LNCAP (cell line): ENCODE results near the gene MYLK.

Experiments used
- TF ChIP-seq, protein P1 (sequence below): fragments of 450-650 bp; IDR thresholded peaks from 2 replicates; pipeline ENCODE4 v1.5.1; 2017; ENCODE audit warnings: mild to moderate bottlenecking

The MYLK gene

DNA sequence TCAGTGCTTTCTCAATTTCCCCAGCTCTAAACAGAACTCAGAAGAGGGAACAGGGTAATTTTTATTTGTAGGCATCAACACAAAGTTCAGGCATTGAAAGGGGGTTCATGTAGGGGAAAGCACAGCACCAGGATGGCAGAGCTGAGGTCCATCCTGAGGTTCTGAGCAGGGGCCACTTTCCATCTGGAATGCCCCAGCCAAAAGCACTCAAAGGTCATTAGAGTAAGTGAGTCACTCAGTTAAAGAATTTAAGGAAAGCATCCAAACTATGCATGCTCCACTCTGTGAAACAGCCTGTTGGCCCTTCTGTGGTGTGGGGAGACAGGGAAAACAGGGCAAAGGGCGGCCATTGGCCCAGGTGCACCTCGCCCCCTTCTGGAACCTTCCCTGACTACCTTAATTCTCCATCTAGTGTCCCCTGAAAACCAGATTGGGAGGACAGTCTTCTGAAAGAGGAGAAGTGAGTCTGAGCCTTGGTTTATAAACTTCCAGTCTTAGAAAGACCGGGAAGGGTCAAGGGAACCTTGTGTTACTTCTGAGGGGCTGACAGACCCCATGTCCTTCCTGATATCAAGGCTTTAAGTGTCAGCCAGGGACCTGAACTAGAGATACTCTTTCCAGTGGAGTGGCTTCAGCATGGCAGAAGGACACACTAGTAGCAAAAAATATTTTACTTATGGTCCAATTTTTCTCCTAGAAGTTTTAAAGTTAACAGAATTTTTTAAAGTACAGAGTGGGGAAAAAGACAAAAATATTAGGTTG lies 133.3 kb downstream of the MYLK start:
- TF ChIP-seq, protein P1, sequence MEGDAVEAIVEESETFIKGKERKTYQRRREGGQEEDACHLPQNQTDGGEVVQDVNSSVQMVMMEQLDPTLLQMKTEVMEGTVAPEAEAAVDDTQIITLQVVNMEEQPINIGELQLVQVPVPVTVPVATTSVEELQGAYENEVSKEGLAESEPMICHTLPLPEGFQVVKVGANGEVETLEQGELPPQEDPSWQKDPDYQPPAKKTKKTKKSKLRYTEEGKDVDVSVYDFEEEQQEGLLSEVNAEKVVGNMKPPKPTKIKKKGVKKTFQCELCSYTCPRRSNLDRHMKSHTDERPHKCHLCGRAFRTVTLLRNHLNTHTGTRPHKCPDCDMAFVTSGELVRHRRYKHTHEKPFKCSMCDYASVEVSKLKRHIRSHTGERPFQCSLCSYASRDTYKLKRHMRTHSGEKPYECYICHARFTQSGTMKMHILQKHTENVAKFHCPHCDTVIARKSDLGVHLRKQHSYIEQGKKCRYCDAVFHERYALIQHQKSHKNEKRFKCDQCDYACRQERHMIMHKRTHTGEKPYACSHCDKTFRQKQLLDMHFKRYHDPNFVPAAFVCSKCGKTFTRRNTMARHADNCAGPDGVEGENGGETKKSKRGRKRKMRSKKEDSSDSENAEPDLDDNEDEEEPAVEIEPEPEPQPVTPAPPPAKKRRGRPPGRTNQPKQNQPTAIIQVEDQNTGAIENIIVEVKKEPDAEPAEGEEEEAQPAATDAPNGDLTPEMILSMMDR, result no peak

DNA sequence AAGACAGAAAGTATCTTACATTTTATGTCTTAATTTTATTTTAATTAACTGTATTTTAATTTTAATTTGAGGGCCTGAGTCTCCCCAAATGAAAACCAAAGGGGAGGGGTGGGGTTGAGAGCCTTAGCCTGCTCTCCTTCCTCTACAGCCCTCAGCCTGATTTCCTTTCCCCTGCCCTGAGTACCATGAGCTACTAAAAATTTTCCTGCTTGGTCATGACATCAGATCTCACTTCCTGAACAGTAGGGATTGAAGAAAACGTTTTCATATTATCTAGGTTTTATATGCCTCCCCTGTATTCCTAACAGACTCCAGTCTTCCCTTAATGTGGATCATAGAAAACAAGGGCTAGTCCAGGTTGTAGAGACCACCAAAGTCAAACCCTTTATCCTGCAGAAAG lies 133.9 kb downstream of the MYLK start:
- TF ChIP-seq, protein P1, result no peak

DNA sequence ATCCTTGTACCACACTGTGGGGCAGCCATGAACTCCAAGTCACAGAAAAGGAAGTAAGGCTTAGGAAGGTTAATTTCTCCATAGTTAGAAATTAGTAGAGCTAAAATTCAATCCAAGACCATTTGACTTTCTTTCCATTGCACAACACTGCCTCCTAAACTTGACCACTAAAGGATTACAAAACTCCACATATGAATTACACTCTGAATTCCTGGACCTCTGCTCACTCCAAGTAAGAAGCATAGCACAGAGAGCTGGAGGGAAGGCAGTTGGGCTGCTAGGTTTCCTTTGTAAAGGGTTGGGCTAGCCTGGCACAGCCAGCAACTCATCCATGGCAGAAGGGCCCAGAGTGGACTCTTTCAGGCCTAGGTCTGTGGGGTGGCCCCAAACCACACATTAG lies 134.4 kb downstream of the MYLK start:
- TF ChIP-seq, protein P1, result no peak

DNA sequence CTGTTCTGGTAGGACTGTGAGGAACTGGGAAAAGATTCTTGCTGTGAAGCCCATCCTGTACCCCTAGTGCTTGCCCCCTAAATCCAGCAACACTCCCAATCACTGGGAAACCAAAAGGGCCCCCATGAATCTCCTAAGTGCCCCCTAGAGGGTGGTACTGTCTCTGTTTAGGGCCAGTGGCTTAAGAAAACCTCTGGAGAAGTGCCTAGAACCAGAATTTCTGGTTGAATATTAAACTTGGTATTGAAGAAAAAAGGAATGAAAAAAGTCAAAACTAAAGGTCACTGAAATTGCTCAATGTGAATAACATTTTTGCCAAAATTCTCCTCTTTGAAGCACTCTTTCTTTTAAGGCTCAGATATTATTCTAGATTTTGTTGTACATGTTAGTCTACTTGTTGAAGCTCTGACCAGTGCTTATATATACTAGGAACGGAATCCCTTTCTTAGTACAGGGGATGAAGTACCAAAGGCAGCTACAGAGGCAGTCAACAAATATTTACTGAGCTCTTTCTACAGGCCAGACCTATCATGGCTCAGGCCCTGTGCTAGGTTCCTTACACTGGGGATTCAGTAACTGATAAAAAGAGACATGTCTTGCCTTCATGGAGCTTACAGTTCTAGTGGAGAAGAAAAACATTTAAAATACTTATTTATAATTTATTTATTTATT lies 138.8 kb downstream of the MYLK start:
- TF ChIP-seq, protein P1, result no peak

DNA sequence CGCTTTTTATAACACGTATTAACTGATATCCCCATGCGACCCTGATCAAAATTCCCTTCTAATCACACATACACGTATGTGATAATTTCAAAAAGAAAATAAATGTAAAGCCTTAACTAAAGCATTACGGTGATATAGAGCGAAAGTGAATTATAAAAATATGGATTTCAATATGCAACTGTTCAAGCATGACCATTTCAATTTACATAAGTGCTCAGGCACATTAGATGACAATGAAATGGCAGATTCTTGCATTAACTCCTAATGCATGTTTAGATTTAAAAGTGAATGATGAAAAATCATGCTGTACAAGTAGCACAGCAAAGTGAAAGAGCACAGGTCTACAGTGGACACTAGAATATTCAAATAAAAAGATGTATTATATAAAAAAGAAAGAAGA lies 140.1 kb downstream of the MYLK start:
- TF ChIP-seq, protein P1, result no peak

DNA sequence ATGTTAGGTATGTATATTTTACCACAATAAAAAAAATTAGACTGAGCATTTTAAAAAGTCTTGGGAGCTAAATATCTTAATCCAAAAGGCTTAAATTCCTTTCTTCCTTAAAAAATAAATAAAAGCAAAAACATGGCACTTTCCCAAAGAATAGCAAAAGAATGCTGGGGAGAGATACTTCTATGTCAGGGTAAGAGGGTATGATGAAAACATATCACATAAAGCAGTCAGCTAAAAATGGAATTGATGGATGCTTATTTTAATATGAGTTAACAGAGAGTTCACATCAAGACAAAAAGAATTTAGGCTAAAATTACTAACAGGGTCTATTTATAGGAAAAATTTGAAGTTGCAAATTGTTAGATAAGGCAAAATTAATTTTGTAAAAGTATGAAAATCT lies 141.0 kb downstream of the MYLK start:
- TF ChIP-seq, protein P1, result no peak

DNA sequence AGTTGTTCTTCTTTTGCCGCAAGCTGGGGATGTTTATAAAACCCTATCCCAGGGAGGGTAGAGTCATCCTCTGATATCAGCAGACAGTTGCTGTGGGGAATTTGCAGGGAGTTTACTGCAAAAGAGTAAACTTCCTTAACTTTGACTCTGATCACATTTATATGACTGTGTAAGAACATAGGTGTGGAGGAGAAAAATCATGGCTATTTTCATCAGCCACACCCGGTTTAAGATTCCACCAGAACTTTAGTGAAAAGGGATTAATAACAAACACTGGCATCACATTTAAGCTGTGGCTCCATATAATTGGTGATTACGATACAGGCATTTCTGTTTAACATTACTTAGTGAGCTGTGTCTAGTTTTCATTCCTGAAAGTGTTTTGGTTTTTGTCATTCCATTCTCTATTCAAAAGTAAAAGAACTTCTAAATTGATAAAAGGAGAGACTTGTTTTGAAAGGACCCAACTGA lies 143.1 kb downstream of the MYLK start:
- TF ChIP-seq, protein P1, result no peak
